HG03060 (cell line): ENCODE results near the gene CDK14.

ENCODE experiments used
- ATAC-seq: cut with Tn5 transposase; IDR thresholded peaks from one replicate; pipeline ENCODE4 v1.9.1; 2021; ENCODE audit warnings: low read depth, moderate number of reproducible peaks; ENCODE audit not compliant: unreplicated experiment

The CDK14 gene

GRCh38 chr7:91226411-91226810 is 630.3 kb downstream of the CDK14 start:
- no peak for ATAC-seq

GRCh38 chr7:91228327-91228726 is 632.2 kb downstream of the CDK14 start:
- no peak for ATAC-seq

- no peak for ATAC-seq
Measured at GRCh38 chr7:91228927-91229558, 632.9 kb downstream of the CDK14 start.

GRCh38 chr7:91230100-91230499 is 634.0 kb downstream of the CDK14 start:
- no peak for ATAC-seq

GRCh38 chr7:91230503-91230902 is 634.4 kb downstream of the CDK14 start:
- ATAC-seq, result no peak

GRCh38 chr7:91233212-91233611 is 637.1 kb downstream of the CDK14 start:
- ATAC-seq, result no peak

- no peak for ATAC-seq
Measured at GRCh38 chr7:91235211-91235832, 639.2 kb downstream of the CDK14 start.

- no peak for ATAC-seq
Measured at GRCh38 chr7:91239171-91239604, 643.1 kb downstream of the CDK14 start.

GRCh38 chr7:91239772-91240171 is 643.7 kb downstream of the CDK14 start:
- no peak for ATAC-seq

- no peak for ATAC-seq
Measured at GRCh38 chr7:91240376-91240941, 644.3 kb downstream of the CDK14 start.

- ATAC-seq, result no peak
Measured at GRCh38 chr7:91242097-91242844, 646.1 kb downstream of the CDK14 start.

- no peak for ATAC-seq
Measured at GRCh38 chr7:91243591-91244301, 647.6 kb downstream of the CDK14 start.

GRCh38 chr7:91247500-91247899 is 651.4 kb downstream of the CDK14 start:
- no peak for ATAC-seq

- ATAC-seq, result no peak
Measured at GRCh38 chr7:91248996-91249395, 652.9 kb downstream of the CDK14 start.

- ATAC-seq, result no peak
Measured at GRCh38 chr7:91249506-91250233, 653.5 kb downstream of the CDK14 start.

- ATAC-seq, result no peak
Measured at GRCh38 chr7:91250706-91251105, 654.6 kb downstream of the CDK14 start.

- ATAC-seq, result no peak
Measured at GRCh38 chr7:91251877-91252276, 655.8 kb downstream of the CDK14 start.
